DMS79 (cell line): ENCODE data around the gene GLYATL3.

Experiments
- DNase-seq: peaks from one replicate; lab custom pipeline; 2025; lab: John Stamatoyannopoulos, UW

GLYATL3 gene

DNA sequence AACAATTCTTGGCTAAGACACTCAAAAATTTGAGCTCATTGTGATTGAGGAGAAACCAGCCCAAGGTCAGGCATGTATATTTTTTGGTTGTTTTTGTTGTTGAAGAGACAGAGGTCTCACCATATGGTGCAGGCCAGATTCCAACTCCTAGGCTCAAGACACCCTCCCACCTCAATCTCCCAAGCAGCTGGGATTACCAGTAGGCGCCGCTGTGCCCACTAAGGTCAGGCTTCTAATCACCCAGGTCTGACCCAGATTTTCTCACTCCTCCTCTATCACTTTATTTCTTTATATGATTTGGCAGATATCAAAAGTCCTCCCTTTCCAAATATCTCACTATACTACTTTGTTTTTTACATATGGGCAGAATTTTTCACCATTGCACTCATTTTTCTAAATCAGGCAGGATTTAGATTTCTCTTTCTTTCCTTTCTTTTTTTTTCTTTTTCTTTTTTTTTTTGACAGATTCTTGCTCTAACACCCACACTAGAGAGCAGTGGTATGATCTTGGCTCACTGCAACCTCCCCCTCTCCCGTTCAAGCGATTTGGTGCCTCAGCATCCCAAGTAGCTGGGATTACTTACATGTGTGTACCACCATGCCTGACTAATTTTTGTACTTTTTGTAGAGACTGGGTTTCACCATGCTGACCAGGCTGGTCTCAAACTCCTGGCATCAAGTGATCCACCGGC is 49.0 kb downstream of the GLYATL3 start:
- DNase-seq: no peak

DNA sequence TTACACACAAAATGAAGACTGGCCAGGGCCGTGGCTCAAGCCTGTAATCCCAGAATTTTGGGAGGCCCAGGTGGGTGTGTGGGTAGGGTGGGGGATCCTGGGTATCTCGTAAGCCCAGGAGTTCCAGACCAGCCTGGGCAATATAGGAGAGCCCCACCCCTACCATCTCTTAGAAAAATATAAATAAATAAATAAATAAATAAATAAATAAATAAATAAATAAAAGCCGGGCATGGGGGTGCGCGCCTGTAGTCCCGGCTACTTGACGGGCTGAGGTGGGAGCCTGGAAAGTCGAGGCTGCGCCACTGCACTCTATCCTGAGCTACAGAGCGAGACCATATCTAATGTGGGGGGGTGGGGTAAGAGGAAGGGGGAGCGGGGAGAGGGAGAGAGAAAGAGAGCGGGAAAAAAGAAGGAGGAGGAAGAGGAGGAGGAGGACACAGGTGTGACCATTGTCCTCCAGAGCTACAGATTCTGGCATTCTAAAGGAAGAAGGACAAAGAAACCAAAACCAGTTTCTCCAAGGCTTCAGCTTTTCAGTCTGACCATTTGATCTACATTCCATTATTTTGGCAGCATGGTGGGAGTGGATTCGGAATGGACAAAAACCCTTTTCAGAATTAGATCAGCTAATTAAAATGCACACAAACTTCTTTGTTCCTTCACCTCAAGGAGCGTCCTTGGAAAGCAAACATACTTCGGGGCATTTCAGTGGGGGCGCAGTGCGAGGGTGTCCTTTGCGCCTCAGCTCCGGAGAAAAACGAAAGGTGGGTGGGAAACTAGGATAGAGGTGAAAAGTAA is 50.2 kb downstream of the GLYATL3 start:
- DNase-seq: no peak

DNA sequence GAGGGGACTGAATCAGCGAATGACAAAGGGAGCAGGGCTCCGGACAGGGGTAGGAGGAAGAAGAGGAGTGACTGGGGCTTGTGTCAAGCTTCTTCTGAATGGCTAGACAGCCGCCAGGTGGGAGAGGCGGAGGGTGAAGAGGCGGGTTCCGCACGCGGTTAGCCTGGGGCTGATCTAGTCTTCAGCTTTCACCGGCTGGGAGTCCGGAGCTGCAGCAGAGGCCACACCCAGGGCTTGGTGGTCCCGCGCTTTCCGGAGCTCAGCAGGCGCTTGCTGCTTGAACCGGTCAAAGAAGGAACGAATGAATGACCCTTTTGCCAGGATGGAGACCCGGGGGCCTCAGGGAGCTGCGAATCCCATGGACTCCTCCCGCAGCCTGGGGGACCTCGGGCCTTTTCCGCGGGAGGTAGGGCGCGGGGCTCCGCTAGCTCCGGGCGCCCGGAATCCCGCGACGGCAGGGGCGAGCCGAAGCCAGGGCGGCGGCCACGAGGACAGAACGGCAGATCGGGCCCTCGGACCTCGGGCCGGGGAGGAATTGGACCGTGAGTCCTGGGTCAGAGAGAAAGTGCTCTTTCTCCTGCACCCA is 50.9 kb downstream of the GLYATL3 start, which contains the start of gene C6orf141:
Gene C6orf141 (plus strand): TSS at position 177 of the 586 bp plus-strand sequence. CDS start 125 bp downstream, at position 302.
- DNase-seq: peak; percentile 12

DNA sequence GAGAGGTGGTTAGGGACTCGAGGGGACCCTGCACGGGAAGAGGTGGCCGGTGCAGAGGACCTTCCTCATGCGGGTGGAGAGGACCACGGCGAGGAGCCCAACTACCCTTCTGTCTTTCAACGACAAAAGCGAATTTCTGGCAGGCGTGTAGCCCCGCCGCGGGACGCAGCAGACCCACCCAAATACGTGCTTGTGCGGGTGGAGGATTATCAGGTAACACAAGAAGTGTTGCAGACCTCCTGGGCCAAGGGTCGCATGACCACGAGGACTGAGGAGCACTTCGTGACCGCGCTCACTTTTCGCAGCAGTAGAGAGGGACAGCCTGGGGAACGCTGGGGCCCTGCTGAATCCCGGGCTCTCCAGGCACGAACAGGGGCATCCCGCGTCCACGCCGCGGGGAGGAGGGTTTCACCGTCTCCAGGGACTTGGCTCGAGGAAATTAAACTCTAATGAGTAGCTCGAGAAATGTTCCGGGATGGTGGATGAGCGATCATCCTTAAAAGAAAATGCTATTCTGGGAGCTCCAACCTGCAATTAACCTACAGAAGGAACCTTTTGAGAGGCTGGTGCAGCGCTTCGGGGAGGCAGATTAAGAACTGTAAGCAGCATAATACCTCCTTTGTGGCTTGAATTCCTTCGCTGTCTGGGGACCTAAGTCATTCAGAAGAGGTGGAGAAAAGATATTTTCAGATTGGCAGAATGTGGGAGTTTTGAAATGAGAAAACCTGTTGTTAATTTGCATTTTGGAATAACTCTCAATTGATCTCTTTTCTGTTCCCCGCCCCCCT is 51.5 kb downstream of the GLYATL3 start:
- DNase-seq: no peak

DNA sequence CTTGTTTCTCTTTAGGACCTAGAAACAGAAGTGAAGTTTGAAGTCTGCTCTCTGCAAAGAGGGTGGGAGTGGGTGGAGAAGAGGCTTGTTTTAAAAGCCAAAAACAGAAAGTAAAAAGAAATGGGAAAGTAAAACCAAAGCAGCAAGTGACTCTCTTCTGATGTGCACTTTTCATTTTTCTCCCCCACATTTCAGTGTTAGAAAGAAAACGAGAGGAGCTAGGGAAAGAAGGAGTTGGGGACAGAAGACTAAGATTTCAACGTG is 52.1 kb downstream of the GLYATL3 start:
- no peak for DNase-seq

DNA sequence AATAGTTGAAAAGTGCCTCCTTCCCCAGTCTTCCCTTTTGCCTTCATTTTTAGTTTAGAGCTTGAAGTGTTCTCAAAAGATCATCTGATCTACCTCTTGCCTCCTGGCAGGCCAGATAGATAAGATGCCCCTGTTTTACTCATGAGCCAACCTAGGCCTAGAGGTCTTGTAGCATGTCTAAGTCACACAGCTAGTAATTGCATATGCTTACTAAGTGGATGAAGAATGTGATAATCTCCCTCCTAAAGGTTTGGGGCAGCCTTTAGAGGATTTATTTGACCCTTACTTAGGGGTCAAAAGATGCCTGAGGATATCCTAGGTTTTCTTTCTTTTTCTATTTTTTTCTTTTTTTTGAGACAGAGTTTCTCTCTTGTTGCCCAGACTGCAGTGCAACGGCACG is 52.9 kb downstream of the GLYATL3 start:
- no peak for DNase-seq

DNA sequence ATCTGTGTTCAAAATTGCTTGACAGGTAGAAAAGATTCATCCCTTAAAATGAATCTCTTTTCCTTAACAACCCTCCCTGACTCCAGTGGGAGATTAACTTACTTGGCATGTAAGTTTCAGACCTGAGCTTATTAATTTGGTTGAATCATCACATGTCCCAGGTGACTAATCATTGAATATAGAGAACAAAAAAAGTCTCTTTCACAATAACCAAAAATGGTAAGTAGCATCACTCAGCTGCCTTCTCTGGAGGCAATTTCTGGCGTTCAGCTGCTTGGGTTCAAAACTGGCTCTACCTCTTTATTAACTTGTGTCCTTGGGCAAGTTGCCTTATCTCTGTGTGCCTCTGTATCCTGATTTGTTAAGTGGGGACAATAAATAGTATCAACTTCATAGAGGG is 53.7 kb downstream of the GLYATL3 start:
- DNase-seq: no peak

DNA sequence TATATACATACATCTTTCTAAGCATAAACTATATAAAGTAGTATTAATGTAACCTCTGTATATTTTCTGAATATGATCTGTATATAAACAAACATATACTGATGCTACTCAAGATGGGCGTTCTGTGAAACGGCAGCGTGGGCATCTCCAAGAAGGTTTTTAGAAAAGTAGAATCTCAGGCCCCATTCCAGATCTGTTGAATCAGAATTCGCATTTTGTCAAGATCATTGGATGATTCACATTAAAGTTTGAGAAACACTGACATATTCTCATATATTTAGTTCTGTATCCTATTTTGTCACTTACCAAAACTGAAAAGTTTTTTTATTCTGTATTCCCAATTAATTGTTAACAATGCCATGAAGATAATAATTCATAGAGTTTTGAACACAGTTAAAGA is 56.2 kb downstream of the GLYATL3 start:
- no peak for DNase-seq

DNA sequence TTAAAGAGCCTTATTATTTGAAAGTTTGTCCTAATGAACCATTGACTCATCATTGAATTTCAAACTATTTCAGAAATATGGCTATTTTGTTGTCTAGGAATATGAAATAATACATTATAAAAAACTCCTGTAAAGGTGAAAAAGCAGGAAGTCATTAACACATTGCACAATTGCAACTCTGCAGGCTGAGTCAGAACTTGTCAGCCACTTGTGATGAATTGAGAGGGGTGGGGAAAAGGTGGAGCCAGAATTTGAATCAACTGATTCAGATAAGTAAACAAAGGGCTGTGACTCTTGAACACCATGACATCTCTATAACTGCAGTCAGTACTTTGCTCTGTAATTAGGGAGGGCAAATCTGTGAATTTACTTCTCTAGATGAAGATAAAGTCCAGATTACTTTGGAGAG is 56.7 kb downstream of the GLYATL3 start:
- no peak for DNase-seq

DNA sequence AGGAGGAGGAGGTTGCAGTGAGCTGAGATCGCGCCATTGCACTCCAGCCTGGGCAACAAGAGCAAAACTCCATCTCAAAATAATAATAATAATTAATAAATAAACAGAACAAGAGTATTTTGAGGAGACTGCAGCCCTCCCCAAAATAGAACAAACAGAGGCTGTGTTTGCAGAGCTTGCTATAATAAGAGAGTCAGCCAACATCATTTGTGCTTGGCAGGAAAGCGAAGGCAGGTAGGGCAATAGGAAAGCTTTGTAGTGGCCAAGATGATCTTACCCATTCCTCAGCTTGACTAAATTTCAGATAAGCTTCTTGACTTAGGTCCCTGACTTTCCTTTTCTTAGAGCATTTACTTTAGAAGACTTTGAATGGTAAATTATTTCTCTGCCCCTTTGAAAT is 57.5 kb downstream of the GLYATL3 start:
- no peak for DNase-seq

DNA sequence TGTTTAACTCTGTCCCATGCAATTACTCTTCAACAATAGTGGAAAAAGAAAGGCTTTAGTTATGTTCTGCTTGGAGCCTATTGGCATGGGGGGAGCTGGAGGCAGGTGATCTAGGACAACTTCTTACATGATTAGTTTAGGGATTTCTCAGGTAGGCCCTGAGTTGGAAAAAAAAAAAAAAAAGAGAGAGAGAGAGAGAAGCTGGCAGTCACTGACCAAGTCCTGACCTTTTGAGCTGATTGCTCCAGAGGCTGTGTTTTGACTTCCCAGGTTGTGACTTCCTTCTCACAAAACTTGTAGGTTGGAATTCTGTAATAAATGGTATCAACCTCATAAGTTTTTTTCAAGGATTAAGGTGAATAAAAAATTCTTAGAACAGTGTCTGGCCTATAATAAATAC is 58.5 kb downstream of the GLYATL3 start:
- no peak for DNase-seq

DNA sequence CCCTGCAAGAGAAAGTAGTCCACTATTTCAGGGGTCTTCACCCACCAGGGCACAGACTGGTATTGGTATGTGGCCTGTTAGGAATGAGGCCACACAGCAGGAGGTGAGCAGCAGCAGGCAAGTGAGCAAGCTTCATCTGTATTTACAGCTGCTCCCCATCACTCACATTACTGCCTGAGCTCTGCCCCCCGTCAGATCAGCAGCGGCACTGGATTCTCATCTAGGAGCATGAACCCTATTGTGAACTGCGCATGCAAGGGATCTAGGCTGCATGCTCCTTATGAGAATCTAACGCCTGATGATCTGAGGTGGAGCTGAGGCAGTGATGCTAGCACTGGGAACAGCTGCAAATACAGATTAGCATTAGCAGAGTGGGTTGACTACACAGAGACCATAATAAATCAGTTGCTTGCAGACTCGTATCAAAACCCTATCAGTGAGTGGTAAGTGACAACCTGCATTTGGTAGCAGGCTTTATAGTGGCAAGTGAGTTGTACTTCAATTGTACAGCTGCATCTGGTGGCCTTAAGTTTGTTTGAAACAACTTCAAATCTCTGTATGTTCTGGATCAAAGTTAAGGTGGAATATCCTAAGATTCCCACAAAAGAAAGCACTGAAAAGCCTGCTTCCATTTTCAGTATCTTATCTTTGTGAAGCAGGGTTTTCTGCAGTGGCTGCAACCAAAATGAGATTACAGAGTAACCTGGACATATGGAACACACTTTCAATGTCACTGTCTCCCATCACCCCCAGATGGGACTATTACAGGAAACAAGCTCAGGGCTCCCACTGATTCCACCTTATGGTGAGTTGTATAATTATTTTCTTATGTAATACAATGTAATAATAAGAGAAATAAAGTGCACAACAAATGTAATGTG is 63.5 kb downstream of the GLYATL3 start:
- DNase-seq: no peak

DNA sequence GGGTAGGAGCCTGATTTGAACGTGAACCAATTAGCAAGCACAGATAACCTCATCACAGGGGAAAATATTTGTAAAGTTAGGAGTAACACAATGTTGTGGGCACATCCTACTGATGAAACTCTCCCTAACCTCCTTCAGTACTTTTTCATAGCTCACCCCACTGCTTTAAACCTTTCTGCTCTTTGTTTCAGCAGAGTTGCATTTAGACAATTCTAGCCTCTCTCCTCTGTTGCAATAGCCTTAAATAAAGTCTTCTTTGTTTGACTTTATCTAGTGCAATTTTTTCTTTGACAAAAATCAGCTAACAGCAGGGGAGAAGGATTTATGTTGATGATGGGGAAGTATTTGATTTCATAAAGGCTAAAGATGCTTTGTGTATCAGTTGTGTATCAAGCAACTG is 64.8 kb downstream of the GLYATL3 start:
- no peak for DNase-seq

DNA sequence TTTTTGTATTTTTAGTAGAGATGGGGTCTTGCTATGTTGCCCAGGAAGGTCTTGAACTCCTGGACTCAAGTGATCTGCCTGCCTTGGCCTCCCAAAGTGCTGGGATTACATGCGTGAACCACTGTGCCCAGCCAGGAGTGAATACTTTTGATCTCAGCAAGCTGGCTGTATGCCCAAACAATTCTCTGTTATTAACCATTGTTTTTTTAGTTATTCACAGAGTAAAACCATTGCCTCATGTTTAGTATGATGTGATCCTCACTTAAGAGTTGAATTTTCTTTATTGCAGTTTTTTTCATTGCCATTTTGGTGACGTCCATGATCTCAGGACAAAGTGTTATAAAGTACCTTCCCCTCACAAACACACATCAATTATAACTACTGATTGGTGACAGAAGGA is 65.5 kb downstream of the GLYATL3 start:
- DNase-seq: no peak

DNA sequence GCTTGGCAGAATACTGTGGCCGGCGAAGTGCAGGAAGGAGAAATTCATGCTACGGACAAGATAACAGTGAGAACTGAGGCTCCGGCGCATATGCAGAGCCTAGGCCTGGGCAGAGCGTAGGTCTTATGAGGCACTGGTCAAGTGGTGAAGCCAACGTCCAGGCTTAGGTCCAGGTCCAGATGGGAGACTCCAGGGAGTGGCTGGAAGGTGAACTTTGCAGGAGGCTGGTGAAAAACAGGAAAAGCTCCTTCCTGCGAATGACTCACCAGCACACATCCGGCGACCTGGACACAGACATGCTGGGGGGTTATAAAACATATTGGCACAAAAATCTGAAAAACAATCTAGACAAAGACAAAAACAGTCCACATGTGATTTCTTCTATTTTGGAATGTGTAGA is 66.1 kb downstream of the GLYATL3 start:
- no peak for DNase-seq

DNA sequence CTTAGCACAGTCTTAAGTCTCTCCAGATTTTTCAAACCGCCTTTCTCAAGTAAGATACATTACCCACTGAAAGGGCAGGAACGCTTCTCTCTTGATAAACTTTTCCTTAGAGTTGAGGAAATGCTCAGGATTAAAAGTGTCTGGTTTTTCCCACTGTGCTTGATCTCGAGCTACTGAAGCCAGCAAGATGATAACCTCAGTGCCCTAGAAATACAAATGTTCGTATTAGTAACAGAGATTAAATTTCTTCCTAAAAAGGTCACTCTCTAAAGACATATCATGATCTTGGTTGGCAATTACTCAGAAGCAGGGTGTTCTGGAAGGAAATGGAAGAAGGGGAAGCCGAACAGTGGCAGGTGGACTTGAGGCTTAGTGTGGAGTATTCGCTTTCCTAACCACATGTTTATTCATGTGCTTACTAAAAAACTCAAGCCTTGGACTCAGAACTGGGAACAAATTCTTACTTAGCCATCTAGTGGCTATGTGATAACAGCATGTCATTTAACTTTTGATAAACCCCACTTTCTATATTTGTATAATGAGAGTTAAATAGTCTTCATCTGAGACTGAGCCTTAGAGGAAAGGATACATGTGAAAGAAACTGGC is 70.9 kb downstream of the GLYATL3 start:
- DNase-seq: no peak

DNA sequence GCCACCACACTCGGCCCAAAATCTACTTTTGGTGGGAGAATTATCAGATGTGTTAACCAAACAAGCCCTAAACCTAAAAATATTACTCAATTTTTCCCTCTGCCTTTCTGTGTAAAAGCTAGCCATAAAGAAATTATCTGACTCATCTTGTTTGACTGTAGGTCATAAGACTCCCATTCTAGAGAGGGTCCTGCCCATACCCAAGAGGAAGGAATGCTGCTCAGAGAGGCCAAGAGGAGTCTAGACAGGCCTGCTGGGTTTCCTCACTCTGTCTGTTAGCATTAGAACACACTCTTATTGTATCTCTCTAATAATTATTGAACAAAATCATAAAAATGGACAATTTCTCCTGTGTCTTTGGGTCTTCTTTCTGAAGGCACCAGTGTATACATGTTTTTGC is 76.9 kb downstream of the GLYATL3 start:
- DNase-seq: no peak
